Right renal pelvis (tissue), 4 donors: ENCODE measurements around the gene NMNAT2. TPM values are rescaled to one million over a fixed set of nuclear protein-coding genes. Genes with fewer than 3 reads are reported as not detected.

Experiments used
- DNase-seq, 4 donors: peaks; one replicate each; pipeline ENCODE4 v3.0.0-alpha.2; 2013; ENCODE audit warnings: low read depth in 4 of 4, low spot score in 3 of 4, missing footprints in 1 of 4
- polyA plus RNA-seq, 4 donors: library from polyadenylated mRNA; unstranded; fragments of 120-200 nt; gene quantifications; one replicate each; pipeline ENCODE4 v1.2.1, GENCODE V29; 2013; ENCODE audit not compliant: insufficient read length in 4 of 4

Gene NMNAT2
- polyA plus RNA-seq, 4 donors, result 3.4 to 4.6 (median 3.5) TPM

- no peak for DNase-seq
Observed at GRCh38 chr1:183273300-183273699, 144.9 kb downstream of the NMNAT2 start.

GRCh38 chr1:183272390-183272848 is 145.8 kb downstream of the NMNAT2 start:
- no peak for DNase-seq

- no peak for DNase-seq
Observed at GRCh38 chr1:183270541-183271141, 147.5 kb downstream of the NMNAT2 start.

GRCh38 chr1:183267646-183268431 is 150.3 kb downstream of the NMNAT2 start:
- no peak for DNase-seq

GRCh38 chr1:183263886-183264602 is 154.1 kb downstream of the NMNAT2 start:
- DNase-seq, result no peak

GRCh38 chr1:183262628-183263200 is 155.5 kb downstream of the NMNAT2 start:
- DNase-seq, result no peak

- no peak for DNase-seq
Observed at GRCh38 chr1:183259924-183260323, 158.3 kb downstream of the NMNAT2 start.

- DNase-seq, result no peak
Observed at GRCh38 chr1:183255073-183255472, 163.1 kb downstream of the NMNAT2 start.

GRCh38 chr1:183251959-183252450 is 166.2 kb downstream of the NMNAT2 start:
- DNase-seq, result no peak

GRCh38 chr1:183251101-183251958 is 166.8 kb downstream of the NMNAT2 start:
- DNase-seq, result no peak

- no peak for DNase-seq
Observed at GRCh38 chr1:183249941-183250452, 168.2 kb downstream of the NMNAT2 start.

GRCh38 chr1:183248989-183249691 is 169.0 kb downstream of the NMNAT2 start:
- no peak for DNase-seq

- no peak for DNase-seq
Observed at GRCh38 chr1:183247931-183248330, 170.2 kb downstream of the NMNAT2 start.

- no peak for DNase-seq
Observed at GRCh38 chr1:183247484-183247883, 170.7 kb downstream of the NMNAT2 start.

- no peak for DNase-seq
Observed at GRCh38 chr1:183247066-183247465, 171.1 kb downstream of the NMNAT2 start.

GRCh38 chr1:183246436-183246835 is 171.7 kb downstream of the NMNAT2 start:
- DNase-seq, result no peak

GRCh38 chr1:183245357-183245756 is 172.8 kb downstream of the NMNAT2 start:
- DNase-seq, result no peak

- DNase-seq, result no peak
Observed at GRCh38 chr1:183244466-183244865, 173.7 kb downstream of the NMNAT2 start.
